ENCODE results near the gene ANKRD24.
A peak's percentile ranks its signal among the peaks of the same experiment; 100 is the strongest.

The ANKRD24 gene

GRCh38 chr19:4264812-4265211 lies 82.3 kb downstream of the ANKRD24 start:
- no peaks in the 10 kb centered on the region for H3K36me3 ChIP-seq (ENCODE audit: control insufficient read depth, insufficient read depth, low read length)
- no peak overlapping the region for H3K56ac ChIP-seq (ENCODE audit: low read length)

GRCh38 chr19:4266253-4267000 lies 83.9 kb downstream of the ANKRD24 start:
- H3K56ac ChIP-seq (ENCODE audit: low read length): no peak overlapping the region
- H3K4me3 ChIP-seq (ENCODE audit: low read length): no peak overlapping the region
- no peak overlapping the region for H3K18ac ChIP-seq (ENCODE audit: low read length)
- H3K27ac ChIP-seq (ENCODE audit: low read depth, low read length): no peak overlapping the region
- no CpG with 5 or more reads among the region's 18 CpGs for WGBS (ENCODE audit: extremely low coverage, insufficient coverage, low lambda C conversion rate)
- H2BK15ac ChIP-seq (replicated peaks; ENCODE audit: low read depth): no peak overlapping the region
- H3K79me2 ChIP-seq (ENCODE audit: control insufficient read depth, insufficient read depth, low read length): no peaks in the 10 kb centered on the region
- no peak overlapping the region for H3K23ac ChIP-seq (ENCODE audit: low read length)
- no peak overlapping the region for H3K4ac ChIP-seq (ENCODE audit: low read depth, low read length)
- H2BK120ac ChIP-seq (ENCODE audit: low read depth, low read length): no peak overlapping the region
- H3K36me3 ChIP-seq (ENCODE audit: control insufficient read depth, insufficient read depth, low read length): no peaks in the 10 kb centered on the region
- H3K79me1 ChIP-seq (ENCODE audit: low read length): no peaks in the 10 kb centered on the region
- H3K4me1 ChIP-seq (ENCODE audit: control insufficient read depth, low read depth, low read length): no peaks in the 10 kb centered on the region
- no peak overlapping the region for H4K8ac ChIP-seq (ENCODE audit: low read depth, low read length)
- H2AK5ac ChIP-seq (ENCODE audit: low read length): no peak overlapping the region
- H4K5ac ChIP-seq (ENCODE audit: low read length): no peak overlapping the region
- H2BK5ac ChIP-seq (ENCODE audit: low read length): no peak overlapping the region
- no peak for DNase-seq
- H3K9ac ChIP-seq (ENCODE audit: low read length): no peak overlapping the region
- H3K4me2 ChIP-seq (ENCODE audit: low read length): no peak overlapping the region
- H3K27me3 ChIP-seq (ENCODE audit: insufficient read depth, low read length, poor library complexity): no peaks in the 10 kb centered on the region

More at GRCh38 chr19:4264812-4265211, 82.3 kb downstream of the ANKRD24 start:
- Histone ChIP-seq H4K8ac (ENCODE audit: low read depth, low read length) (no peak overlapping the region), H3K79me2 (ENCODE audit: control insufficient read depth, insufficient read depth, low read length) (no peaks in the 10 kb centered on the region), H2BK5ac (ENCODE audit: low read length) (no peak overlapping the region), H3K4me2 (ENCODE audit: low read length) (no peak overlapping the region), H3K27ac (ENCODE audit: low read depth, low read length) (no peak overlapping the region), H3K4me3 (ENCODE audit: low read length) (no peak overlapping the region), H3K9ac (ENCODE audit: low read length) (no peak overlapping the region), H3K27me3 (ENCODE audit: insufficient read depth, low read length, poor library complexity) (no peaks in the 10 kb centered on the region), H2AK5ac (ENCODE audit: low read length) (no peak overlapping the region), H2BK15ac (replicated peaks; ENCODE audit: low read depth) (no peak overlapping the region), H3K23ac (ENCODE audit: low read length) (no peak overlapping the region), H3K4ac (ENCODE audit: low read depth, low read length) (no peak overlapping the region), H4K5ac (ENCODE audit: low read length) (no peak overlapping the region), H2BK120ac (ENCODE audit: low read depth, low read length) (no peak overlapping the region), H3K18ac (ENCODE audit: low read length) (no peak overlapping the region), H3K79me1 (ENCODE audit: low read length) (no peaks in the 10 kb centered on the region), H3K4me1 (ENCODE audit: control insufficient read depth, low read depth, low read length) (no peaks in the 10 kb centered on the region)
- WGBS (ENCODE audit: extremely low coverage, insufficient coverage, low lambda C conversion rate): no CpG with 5 or more reads among the region's 4 CpGs
- no peak for DNase-seq

- Histone ChIP-seq H3K56ac (ENCODE audit: low read length) (no peak overlapping the region), H3K4me1 (ENCODE audit: control insufficient read depth, low read depth, low read length) (no peaks in the 10 kb centered on the region), H3K27me3 (ENCODE audit: insufficient read depth, low read length, poor library complexity) (no peaks in the 10 kb centered on the region), H2AK5ac (ENCODE audit: low read length) (no peak overlapping the region), H4K5ac (ENCODE audit: low read length) (no peak overlapping the region), H3K4ac (ENCODE audit: low read depth, low read length) (no peak overlapping the region), H3K23ac (ENCODE audit: low read length) (no peak overlapping the region), H3K27ac (ENCODE audit: low read depth, low read length) (no peak overlapping the region), H3K18ac (ENCODE audit: low read length) (no peak overlapping the region), H3K4me3 (ENCODE audit: low read length) (no peak overlapping the region), H3K79me1 (ENCODE audit: low read length) (no peaks in the 10 kb centered on the region), H3K9ac (ENCODE audit: low read length) (no peak overlapping the region), H3K4me2 (ENCODE audit: low read length) (no peak overlapping the region), H3K79me2 (ENCODE audit: control insufficient read depth, insufficient read depth, low read length) (no peaks in the 10 kb centered on the region), H2BK5ac (ENCODE audit: low read length) (no peak overlapping the region), H2BK120ac (ENCODE audit: low read depth, low read length) (no peak overlapping the region), H2BK15ac (replicated peaks; ENCODE audit: low read depth) (no peak overlapping the region), H3K36me3 (ENCODE audit: control insufficient read depth, insufficient read depth, low read length) (no peaks in the 10 kb centered on the region), H4K8ac (ENCODE audit: low read depth, low read length) (no peak overlapping the region)
- no CpG with 5 or more reads among the region's 21 CpGs for WGBS (ENCODE audit: extremely low coverage, insufficient coverage, low lambda C conversion rate)
- peak; percentile 92 for DNase-seq
These were observed 84.8 kb downstream of the ANKRD24 start for GRCh38 chr19:4267101-4267900.

- no peak overlapping the region for H2BK5ac ChIP-seq (ENCODE audit: low read length)
- no peak overlapping the region for H2BK15ac ChIP-seq (replicated peaks; ENCODE audit: low read depth)
- H3K4me3 ChIP-seq (ENCODE audit: low read length): no peak overlapping the region
- no peak overlapping the region for H3K27ac ChIP-seq (ENCODE audit: low read depth, low read length)
- H4K8ac ChIP-seq (ENCODE audit: low read depth, low read length): no peak overlapping the region
- H3K18ac ChIP-seq (ENCODE audit: low read length): no peak overlapping the region
- no peak overlapping the region for H3K4ac ChIP-seq (ENCODE audit: low read depth, low read length)
- no peaks in the 10 kb centered on the region for H3K27me3 ChIP-seq (ENCODE audit: insufficient read depth, low read length, poor library complexity)
- H2AK5ac ChIP-seq (ENCODE audit: low read length): no peak overlapping the region
- H3K23ac ChIP-seq (ENCODE audit: low read length): no peak overlapping the region
- no peak overlapping the region for H3K4me2 ChIP-seq (ENCODE audit: low read length)
- H3K36me3 ChIP-seq (ENCODE audit: control insufficient read depth, insufficient read depth, low read length): no peaks in the 10 kb centered on the region
- no peaks in the 10 kb centered on the region for H3K79me2 ChIP-seq (ENCODE audit: control insufficient read depth, insufficient read depth, low read length)
- no peak overlapping the region for H2BK120ac ChIP-seq (ENCODE audit: low read depth, low read length)
- no peaks in the 10 kb centered on the region for H3K79me1 ChIP-seq (ENCODE audit: low read length)
- H3K56ac ChIP-seq (ENCODE audit: low read length): no peak overlapping the region
- H3K4me1 ChIP-seq (ENCODE audit: control insufficient read depth, low read depth, low read length): no peaks in the 10 kb centered on the region
- no CpG with 5 or more reads among the region's 30 CpGs for WGBS (ENCODE audit: extremely low coverage, insufficient coverage, low lambda C conversion rate)
- H4K5ac ChIP-seq (ENCODE audit: low read length): no peak overlapping the region
- no peak overlapping the region for H3K9ac ChIP-seq (ENCODE audit: low read length)
- DNase-seq: no peak
These were observed 85.7 kb downstream of the ANKRD24 start for GRCh38 chr19:4267901-4268815.

GRCh38 chr19:4268816-4269430 lies 86.4 kb downstream of the ANKRD24 start:
- H3K23ac ChIP-seq (ENCODE audit: low read length): no peak overlapping the region
- H3K18ac ChIP-seq (ENCODE audit: low read length): no peak overlapping the region
- no peaks in the 10 kb centered on the region for H3K27me3 ChIP-seq (ENCODE audit: insufficient read depth, low read length, poor library complexity)
- no peaks in the 10 kb centered on the region for H3K79me1 ChIP-seq (ENCODE audit: low read length)
- H3K9ac ChIP-seq (ENCODE audit: low read length): no peak overlapping the region
- H2AK5ac ChIP-seq (ENCODE audit: low read length): no peak overlapping the region
- no peak overlapping the region for H4K8ac ChIP-seq (ENCODE audit: low read depth, low read length)
- H2BK5ac ChIP-seq (ENCODE audit: low read length): no peak overlapping the region
- WGBS (ENCODE audit: extremely low coverage, insufficient coverage, low lambda C conversion rate): no CpG with 5 or more reads among the region's 13 CpGs
- H3K4ac ChIP-seq (ENCODE audit: low read depth, low read length): no peak overlapping the region
- no peaks in the 10 kb centered on the region for H3K4me1 ChIP-seq (ENCODE audit: control insufficient read depth, low read depth, low read length)
- DNase-seq: no peak
- no peak overlapping the region for H3K4me2 ChIP-seq (ENCODE audit: low read length)
- no peak overlapping the region for H4K5ac ChIP-seq (ENCODE audit: low read length)
- H3K36me3 ChIP-seq (ENCODE audit: control insufficient read depth, insufficient read depth, low read length): no peaks in the 10 kb centered on the region
- no peaks in the 10 kb centered on the region for H3K79me2 ChIP-seq (ENCODE audit: control insufficient read depth, insufficient read depth, low read length)
- H3K27ac ChIP-seq (ENCODE audit: low read depth, low read length): no peak overlapping the region
- no peak overlapping the region for H2BK15ac ChIP-seq (replicated peaks; ENCODE audit: low read depth)
- no peak overlapping the region for H3K4me3 ChIP-seq (ENCODE audit: low read length)
- H3K56ac ChIP-seq (ENCODE audit: low read length): no peak overlapping the region
- no peak overlapping the region for H2BK120ac ChIP-seq (ENCODE audit: low read depth, low read length)

Data from mesendoderm (in vitro differentiated cells).